Left lung (tissue), 10 donors: ENCODE data around the gene DYRK1A. TPM values are rescaled to one million over a fixed set of nuclear protein-coding genes. Genes with fewer than 3 reads are reported as not detected.

Source experiments
- ATAC-seq: fragments of 200-7000 bp; cut with Tn5 transposase; one replicate; pipeline ENCODE4 v1.9.1; 2020; ENCODE audit warnings: moderate library complexity
- DNase-seq, 4 donors: peaks; one replicate each; pipeline ENCODE4 v3.0.0-alpha.2; 2013 to 2020
- H3K27ac ChIP-seq, 2 donors: fragments of 200-600 bp; sonication (generic) in 1 of 2; one replicate each; pipeline versions ENCODE4 v1.5.0 to v1.8.0; 2020 to 2021
- H3K27me3 ChIP-seq, 2 donors: fragments of 200-600 bp; sonication (generic) in 1 of 2; one replicate each; pipeline versions ENCODE4 v1.5.0 to v1.8.0; 2020 to 2021
- H3K36me3 ChIP-seq, 2 donors: fragments of 200-600 bp; sonication (generic) in 1 of 2; one replicate each; pipeline versions ENCODE4 v1.5.0 to v1.8.0; 2020 to 2021
- H3K4me1 ChIP-seq, 2 donors: fragments of 200-600 bp; one replicate each; pipeline ENCODE4 v1.8.0; 2021
- H3K4me3 ChIP-seq, 2 donors: fragments of 200-600 bp; sonication (generic) in 1 of 2; one replicate each; pipeline versions ENCODE4 v1.5.0 to v1.8.0; 2020 to 2021; ENCODE audit warnings: mild to moderate bottlenecking in 1 of 2
- H3K9me3 ChIP-seq, 2 donors: fragments of 200-600 bp; sonication (generic) in 1 of 2; one replicate each; pipeline versions ENCODE4 v1.5.0 to v1.8.0; 2020 to 2021
- CTCF ChIP-seq, 2 donors: fragments of 200-600 bp; sonication (generic) in 1 of 2; IDR thresholded peaks; one replicate each; pipeline versions ENCODE4 v1.5.0 to v1.8.0; 2021; ENCODE audit warnings: antibody characterized with exemption in 2 of 2
- intact Hi-C, 2 donors: fragments of 100-400 bp; cut with DNase I; formaldehyde crosslinking; loops; one replicate each; pipeline versions ENCODE4 v1.11.2 to v1.14.2; 2022
- polyA plus RNA-seq, 6 donors: library from polyadenylated mRNA; unstranded; fragments of 120-200 nt; gene quantifications; one replicate each; pipeline ENCODE4 v1.2.1, GENCODE V29; 2013; ENCODE audit not compliant: insufficient read length in 6 of 6
- total RNA-seq, 2 donors: library from RNA; stranded (reverse); fragmentation: NEBNext Ultra II Directional; extraction: Animal tissue kit (Norgen Biotek cat#: 25700); gene quantifications; one replicate each; pipeline ENCODE4 v1.2.1, GENCODE V29; 2021
- donor health status: DM: no; HTN: yes; CAD: no.
- donor health status: DM: no; HTN: no; CAD: no.

DYRK1A gene
- total and polyA plus RNA-seq, 8 donors, result 57.0 to 69.9 (median 65.8) TPM

- intact Hi-C loops, result no loop called here
- TF ChIP-seq CTCF (IDR thresholded peaks at IDR 0.05), result no peak
- ATAC-seq, result no peak
Observed at GRCh38 chr21:37384416-37384815, 17.8 kb downstream of the DYRK1A start.

GRCh38 chr21:37385179-37385765 lies 18.7 kb downstream of the DYRK1A start:
- H3K27me3 ChIP-seq, result no peaks in the 10 kb centered on the region
- intact Hi-C loops, result no loop called here
- H3K36me3 ChIP-seq, result no peaks in the 10 kb centered on the region
- no peaks in the 10 kb centered on the region for H3K9me3 ChIP-seq
- no peak for TF ChIP-seq CTCF (IDR thresholded peaks at IDR 0.05)
- no peak overlapping the region for H3K4me3 ChIP-seq
- no peak for ATAC-seq
- no peak overlapping the region for H3K27ac ChIP-seq
- H3K4me1 ChIP-seq, result peaks cover 4 to 97% of the 10 kb centered on the region in 2 donors
- no peak for DNase-seq

More at GRCh38 chr21:37384416-37384815, 17.8 kb downstream of the DYRK1A start:
- no peak overlapping the region for H3K4me3 ChIP-seq
- H3K27me3 ChIP-seq, result no peaks in the 10 kb centered on the region
- H3K36me3 ChIP-seq, result no peaks in the 10 kb centered on the region
- no peak for DNase-seq
- H3K27ac ChIP-seq, result no peak overlapping the region
- H3K4me1 ChIP-seq, result peaks cover 7 to 97% of the 10 kb centered on the region in 2 donors
- H3K9me3 ChIP-seq, result no peaks in the 10 kb centered on the region

GRCh38 chr21:37386151-37386550 lies 19.6 kb downstream of the DYRK1A start:
- H3K4me1 ChIP-seq, result peaks cover 4 to 97% of the 10 kb centered on the region in 2 donors
- DNase-seq (no peak), ATAC-seq (no peak)
- H3K9me3 ChIP-seq, result no peaks in the 10 kb centered on the region
- no peak for TF ChIP-seq CTCF (IDR thresholded peaks at IDR 0.05)
- H3K27me3 ChIP-seq, result no peaks in the 10 kb centered on the region
- intact Hi-C loops, result no loop called here
- H3K27ac ChIP-seq, result no peak overlapping the region
- no peak overlapping the region for H3K4me3 ChIP-seq
- no peaks in the 10 kb centered on the region for H3K36me3 ChIP-seq

- peaks cover 4 to 94% of the 10 kb centered on the region in 2 donors for H3K4me1 ChIP-seq
- intact Hi-C loops, result no loop called here
- ATAC-seq (no peak), DNase-seq (no peak)
- H3K4me3 ChIP-seq, result no peak overlapping the region
- no peaks in the 10 kb centered on the region for H3K27me3 ChIP-seq
- H3K9me3 ChIP-seq, result no peaks in the 10 kb centered on the region
- no peaks in the 10 kb centered on the region for H3K36me3 ChIP-seq
- no peak for TF ChIP-seq CTCF (IDR thresholded peaks at IDR 0.05)
- no peak overlapping the region for H3K27ac ChIP-seq
Observed at GRCh38 chr21:37389456-37389855, 22.9 kb downstream of the DYRK1A start.

GRCh38 chr21:37391666-37392065 lies 25.1 kb downstream of the DYRK1A start:
- TF ChIP-seq CTCF (IDR thresholded peaks at IDR 0.05), result no peak
- intact Hi-C loops, result no loop called here
- no peak overlapping the region for H3K27ac ChIP-seq
- peaks cover 4 to 94% of the 10 kb centered on the region in 2 donors for H3K4me1 ChIP-seq
- no peaks in the 10 kb centered on the region for H3K27me3 ChIP-seq
- ATAC-seq, result no peak
- no peak for DNase-seq
- H3K4me3 ChIP-seq, result no peak overlapping the region
- H3K9me3 ChIP-seq, result no peaks in the 10 kb centered on the region
- no peaks in the 10 kb centered on the region for H3K36me3 ChIP-seq
